Endothelial cell (in vitro differentiated cells): ENCODE measurements around the gene CIDEC. TPM values are rescaled to one million over a fixed set of nuclear protein-coding genes. Genes with fewer than 3 reads are reported as not detected.
"Not testable (repeated sequence)": the region's sequence is repeated elsewhere in the genome, so short reads cannot be mapped to it uniquely, and the experiment has no call there.

ENCODE experiments used
- DNase-seq: peaks from one replicate; pipeline ENCODE4 v3.0.0; 2021; ENCODE audit warnings: low spot score
- H3K27ac Mint-ChIP-seq: one replicate; pipeline ENCODE4 v1.8.0; 2021; ENCODE audit warnings: mixed read lengths, inconsistent platforms; ENCODE audit not compliant: unreplicated experiment
- H3K27me3 Mint-ChIP-seq: one replicate; pipeline ENCODE4 v1.8.0; 2021; ENCODE audit warnings: mild to moderate bottlenecking, moderate library complexity, mixed read lengths, inconsistent platforms; ENCODE audit not compliant: unreplicated experiment
- H3K36me3 Mint-ChIP-seq: one replicate; pipeline ENCODE4 v1.8.0; 2021; ENCODE audit warnings: mild to moderate bottlenecking, low read depth, mixed read lengths, inconsistent platforms; ENCODE audit not compliant: unreplicated experiment
- H3K4me1 Mint-ChIP-seq: one replicate; pipeline ENCODE4 v1.8.0; 2021; ENCODE audit warnings: mild to moderate bottlenecking, mixed read lengths, inconsistent platforms; ENCODE audit not compliant: unreplicated experiment
- H3K4me3 Mint-ChIP-seq: one replicate; pipeline ENCODE4 v1.8.0; 2021; ENCODE audit warnings: mild to moderate bottlenecking, mixed read lengths, inconsistent platforms; ENCODE audit not compliant: unreplicated experiment
- H3K9me3 Mint-ChIP-seq: one replicate; pipeline ENCODE4 v1.8.0; 2021; ENCODE audit warnings: mixed read lengths, inconsistent platforms; ENCODE audit not compliant: unreplicated experiment
- CTCF ChIP-seq: fragments of 200-600 bp; sonication (generic); IDR thresholded peaks from one replicate; pipeline ENCODE4 v1.5.0; 2021; ENCODE audit warnings: antibody characterized with exemption; ENCODE audit not compliant: unreplicated experiment
- total RNA-seq: library from RNA; stranded (reverse); fragmentation: NEBNext Ultra II Directional; extraction: Animal tissue kit (Norgen Biotek cat#: 25700); gene quantifications from one replicate; pipeline ENCODE4 v1.2.1, GENCODE V29; 2021; ENCODE audit not compliant: unreplicated experiment

CIDEC gene
- total RNA-seq, 1 donor from 2014 or later = not detected

- Mint-ChIP-seq H3K27ac (no peak overlapping the region), H3K4me1 (no peaks in the 10 kb centered on the region), H3K9me3 (no peaks in the 10 kb centered on the region), H3K27me3 (no peaks in the 10 kb centered on the region), H3K4me3 (no peak overlapping the region), H3K36me3 (no peaks in the 10 kb centered on the region)
- no peak for DNase-seq
- no peak for TF ChIP-seq CTCF
These were observed 24.5 kb downstream of the CIDEC start for GRCh38 chr3:9855594-9855993.

- H3K36me3 Mint-ChIP-seq, DNase-seq, H3K27ac Mint-ChIP-seq, H3K9me3 Mint-ChIP-seq, H3K27me3 Mint-ChIP-seq, H3K4me1 Mint-ChIP-seq, H3K4me3 Mint-ChIP-seq: not testable (repeated sequence)
These were observed 25.6 kb downstream of the CIDEC start for GRCh38 chr3:9854291-9854940.

GRCh38 chr3:9852528-9852927 lies 27.5 kb downstream of the CIDEC start:
- H3K36me3 Mint-ChIP-seq = no peaks in the 10 kb centered on the region
- no peaks in the 10 kb centered on the region for H3K9me3 Mint-ChIP-seq
- no peak overlapping the region for H3K27ac Mint-ChIP-seq
- TF ChIP-seq CTCF = no peak
- no peaks in the 10 kb centered on the region for H3K27me3 Mint-ChIP-seq
- no peaks in the 10 kb centered on the region for H3K4me1 Mint-ChIP-seq
- H3K4me3 Mint-ChIP-seq = no peak overlapping the region
- DNase-seq = no peak

GRCh38 chr3:9851926-9852325 lies 28.1 kb downstream of the CIDEC start:
- H3K4me3 Mint-ChIP-seq, H3K9me3 Mint-ChIP-seq, H3K4me1 Mint-ChIP-seq, H3K27ac Mint-ChIP-seq, H3K36me3 Mint-ChIP-seq, H3K27me3 Mint-ChIP-seq, DNase-seq: not testable (repeated sequence)

- H3K4me3 Mint-ChIP-seq, DNase-seq, H3K27me3 Mint-ChIP-seq, H3K36me3 Mint-ChIP-seq, H3K9me3 Mint-ChIP-seq, H3K27ac Mint-ChIP-seq, H3K4me1 Mint-ChIP-seq: not testable (repeated sequence)
These were observed 28.7 kb downstream of the CIDEC start for GRCh38 chr3:9851383-9851782.

GRCh38 chr3:9848860-9849259 lies 31.2 kb downstream of the CIDEC start:
- not testable (repeated sequence) for H3K4me3 Mint-ChIP-seq, H3K36me3 Mint-ChIP-seq, H3K27ac Mint-ChIP-seq, H3K9me3 Mint-ChIP-seq, DNase-seq, H3K4me1 Mint-ChIP-seq, H3K27me3 Mint-ChIP-seq

- DNase-seq, H3K27me3 Mint-ChIP-seq, H3K9me3 Mint-ChIP-seq, H3K4me3 Mint-ChIP-seq, H3K27ac Mint-ChIP-seq, H3K36me3 Mint-ChIP-seq, H3K4me1 Mint-ChIP-seq: not testable (repeated sequence)
These were observed 32.2 kb downstream of the CIDEC start for GRCh38 chr3:9847870-9848269.
